Fibroblast of pulmonary artery (primary cell): Measurements from ENCODE around the gene ETS2.

Experiments
- DNase-seq: peaks from one replicate; pipeline ENCODE4 v3.0.0-alpha.2; 2010; ENCODE audit warnings: low read depth
- H3K4me3 ChIP-seq: replicated peaks from 2 replicates; pipeline ENCODE4 v1.5.1; 2011; ENCODE audit warnings: low read depth, mild to moderate bottlenecking, control low read depth, low read length, moderate library complexity
- TF ChIP-seq, protein P1 (sequence below): IDR thresholded peaks from 2 replicates; pipeline ENCODE4 v1.5.1; 2011; ENCODE audit warnings: mild to moderate bottlenecking, control low read depth, low read length, inconsistent platforms; ENCODE audit errors: missing control alignments

ETS2 gene

DNA sequence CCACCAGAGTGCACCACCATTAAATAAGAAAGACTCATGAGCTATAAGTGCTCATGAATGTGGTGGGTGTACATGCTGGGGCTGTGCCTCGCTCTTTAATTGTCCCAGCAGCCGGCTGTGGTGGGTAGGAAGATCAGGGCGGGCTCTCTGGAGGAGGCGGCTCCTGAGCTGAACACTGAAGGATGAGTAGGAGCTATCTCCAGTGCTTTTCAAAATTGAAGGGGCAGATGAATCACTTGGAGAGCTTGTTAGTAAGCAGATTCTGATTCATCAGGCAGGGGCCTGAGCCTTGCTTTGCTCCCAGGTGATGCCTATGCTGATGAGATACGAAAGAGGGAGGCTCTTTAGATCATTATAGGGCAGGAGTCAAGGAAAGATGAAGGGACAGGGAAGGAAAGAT, 54.1 kb downstream of the ETS2 start:
- DNase-seq, result no peak
- no peak overlapping the region for H3K4me3 ChIP-seq
- TF ChIP-seq, protein P1, sequence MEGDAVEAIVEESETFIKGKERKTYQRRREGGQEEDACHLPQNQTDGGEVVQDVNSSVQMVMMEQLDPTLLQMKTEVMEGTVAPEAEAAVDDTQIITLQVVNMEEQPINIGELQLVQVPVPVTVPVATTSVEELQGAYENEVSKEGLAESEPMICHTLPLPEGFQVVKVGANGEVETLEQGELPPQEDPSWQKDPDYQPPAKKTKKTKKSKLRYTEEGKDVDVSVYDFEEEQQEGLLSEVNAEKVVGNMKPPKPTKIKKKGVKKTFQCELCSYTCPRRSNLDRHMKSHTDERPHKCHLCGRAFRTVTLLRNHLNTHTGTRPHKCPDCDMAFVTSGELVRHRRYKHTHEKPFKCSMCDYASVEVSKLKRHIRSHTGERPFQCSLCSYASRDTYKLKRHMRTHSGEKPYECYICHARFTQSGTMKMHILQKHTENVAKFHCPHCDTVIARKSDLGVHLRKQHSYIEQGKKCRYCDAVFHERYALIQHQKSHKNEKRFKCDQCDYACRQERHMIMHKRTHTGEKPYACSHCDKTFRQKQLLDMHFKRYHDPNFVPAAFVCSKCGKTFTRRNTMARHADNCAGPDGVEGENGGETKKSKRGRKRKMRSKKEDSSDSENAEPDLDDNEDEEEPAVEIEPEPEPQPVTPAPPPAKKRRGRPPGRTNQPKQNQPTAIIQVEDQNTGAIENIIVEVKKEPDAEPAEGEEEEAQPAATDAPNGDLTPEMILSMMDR, result no peak

DNA sequence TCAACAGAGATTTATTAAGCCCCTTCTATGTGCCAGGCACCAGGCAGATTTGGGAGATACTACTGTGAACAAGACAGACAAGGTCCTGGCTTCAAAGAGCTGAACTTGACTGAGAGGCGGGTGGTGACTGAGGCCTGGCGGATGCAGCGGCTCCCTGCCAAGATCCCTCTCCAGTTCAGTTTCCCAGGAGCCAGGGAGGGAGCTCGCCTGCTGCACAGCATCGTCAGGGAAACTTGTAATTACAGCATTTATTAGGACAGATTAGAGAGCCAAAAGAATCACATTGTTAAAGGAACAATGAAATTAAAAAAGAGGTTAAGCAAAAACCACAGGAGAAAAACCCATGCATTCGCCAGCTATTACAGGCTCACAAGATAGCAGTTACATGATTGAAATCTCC, 55.3 kb downstream of the ETS2 start:
- TF ChIP-seq, protein P1, result no peak
- DNase-seq, result peak; percentile 39
- H3K4me3 ChIP-seq, result no peak overlapping the region

DNA sequence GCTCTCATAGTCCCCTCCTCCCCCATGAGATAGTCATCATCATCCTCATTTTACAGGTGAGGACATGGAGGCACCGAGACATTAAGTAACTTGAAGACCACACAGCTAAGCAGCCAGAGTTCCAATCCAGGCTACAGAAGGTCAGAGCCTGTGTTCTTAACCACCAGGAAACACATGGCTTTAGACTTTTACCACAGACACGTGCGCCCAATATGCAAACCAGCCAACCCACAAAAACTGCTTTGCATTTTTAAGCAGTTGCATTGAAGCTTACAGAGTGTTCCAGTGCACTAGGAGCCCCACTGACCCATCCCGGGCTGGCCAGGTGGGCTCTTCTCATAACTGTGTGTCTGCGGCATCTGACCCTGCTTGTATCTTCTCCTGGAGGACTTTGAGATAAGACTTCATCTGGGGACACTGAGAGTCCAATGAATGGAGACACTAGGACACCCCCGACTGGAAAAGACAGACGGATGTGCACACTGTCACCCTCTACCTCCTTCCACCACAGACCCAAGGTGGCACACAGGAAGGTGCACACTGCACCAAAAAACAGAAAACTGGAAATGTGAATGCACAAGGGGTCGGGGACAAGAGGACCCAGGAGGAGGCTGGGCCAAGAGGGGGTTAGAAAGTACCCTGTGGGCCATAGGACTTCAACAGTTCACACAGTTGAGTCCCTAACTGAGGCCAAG, 56.4 kb downstream of the ETS2 start:
- DNase-seq, result no peak
- no peak overlapping the region for H3K4me3 ChIP-seq
- TF ChIP-seq, protein P1, result no peak

DNA sequence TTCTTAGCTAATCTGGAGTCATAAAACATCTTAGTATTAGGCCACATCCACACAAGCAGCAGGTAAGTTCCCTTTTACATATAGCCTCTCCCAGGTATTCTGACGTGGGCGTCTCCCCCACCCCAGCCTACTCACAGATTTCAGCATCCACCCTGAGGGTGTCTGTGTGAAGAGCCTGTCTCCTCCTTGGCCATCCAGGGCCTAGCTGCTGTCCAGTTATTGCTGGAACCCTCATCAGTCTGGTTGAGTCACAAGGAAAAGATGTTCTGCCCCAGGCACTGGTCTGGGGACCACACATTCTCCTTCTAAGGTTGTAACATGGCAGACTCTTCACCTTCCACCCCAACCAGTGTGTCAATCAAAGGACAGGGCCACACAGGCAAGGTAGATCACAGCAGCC, 57.6 kb downstream of the ETS2 start:
- TF ChIP-seq, protein P1, result no peak
- no peak overlapping the region for H3K4me3 ChIP-seq
- no peak for DNase-seq

DNA sequence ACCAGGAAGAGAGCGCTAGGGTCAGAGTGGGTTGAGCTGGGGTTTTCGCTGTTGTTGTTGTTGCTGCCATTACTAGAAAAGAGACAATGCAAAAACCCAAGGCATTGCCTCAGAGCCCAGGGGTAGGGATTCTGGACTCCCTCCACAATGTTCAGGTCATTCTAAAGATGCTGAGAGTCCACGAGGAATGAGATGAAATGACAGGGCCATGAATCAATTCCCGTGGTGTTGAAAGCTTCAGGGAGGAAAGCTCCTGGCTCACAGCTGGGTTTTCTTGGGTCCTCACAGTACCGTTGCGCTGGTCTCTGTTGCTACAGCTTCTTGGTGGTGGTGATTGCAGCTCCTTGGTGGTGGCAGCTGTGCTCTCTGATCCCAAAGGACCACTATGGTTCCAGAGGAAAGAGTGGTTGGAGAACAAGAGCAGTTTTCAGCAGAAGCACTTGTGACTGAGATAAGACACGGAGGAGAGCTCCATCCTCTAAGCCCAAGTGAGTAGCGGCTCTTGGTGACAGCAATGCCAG, 58.2 kb downstream of the ETS2 start:
- no peak for DNase-seq
- TF ChIP-seq, protein P1, result no peak
- no peak overlapping the region for H3K4me3 ChIP-seq

DNA sequence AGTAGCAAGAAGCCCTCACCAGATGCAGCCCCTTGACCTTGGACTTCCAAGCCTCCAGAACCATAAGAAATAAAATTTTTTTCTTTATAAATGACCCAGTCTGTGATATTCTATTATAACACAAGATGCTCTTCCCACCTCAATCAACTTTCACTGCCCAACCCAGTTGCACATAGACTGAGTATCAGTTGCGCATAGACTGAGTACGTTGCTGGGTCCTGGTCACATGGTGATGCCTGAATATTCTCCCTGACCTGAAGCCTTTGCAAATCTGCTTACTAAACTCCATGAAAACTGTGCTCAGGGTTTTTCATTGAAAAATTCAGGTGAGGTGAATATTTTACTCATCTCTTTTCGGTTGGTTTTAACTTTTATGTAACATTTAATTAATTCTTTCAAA, 59.2 kb downstream of the ETS2 start:
- TF ChIP-seq, protein P1, result no peak
- no peak for DNase-seq

DNA sequence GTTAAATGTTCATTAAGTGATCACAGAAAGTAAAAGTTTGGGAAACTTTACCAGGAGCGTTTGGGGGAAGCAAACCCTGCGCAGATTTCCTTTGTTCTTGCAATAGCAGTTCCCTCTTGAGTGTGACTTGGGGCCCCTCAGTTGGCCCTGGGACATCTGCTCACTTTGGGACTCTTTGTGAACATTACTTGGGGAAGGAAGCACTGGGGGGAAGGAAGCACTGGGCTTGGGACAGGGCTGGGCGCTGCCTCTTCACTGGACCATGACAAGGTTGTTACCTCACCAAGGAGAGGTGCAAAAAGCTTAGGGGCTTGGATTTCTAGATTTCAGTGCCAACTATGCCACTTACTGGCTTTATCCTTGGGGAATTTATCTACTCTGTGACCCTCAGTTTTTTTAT, 63.5 kb downstream of the ETS2 start:
- no peak overlapping the region for H3K4me3 ChIP-seq
- TF ChIP-seq, protein P1, result no peak
- DNase-seq, result no peak

More for the DNA sequence above, 59.2 kb downstream of the ETS2 start:
- no peak overlapping the region for H3K4me3 ChIP-seq
